Measurements from ENCODE around the gene C12orf57. TPM values are rescaled to one million over a fixed set of nuclear protein-coding genes. Genes with fewer than 3 reads are reported as not detected.

Gene C12orf57
- polyA plus RNA-seq, 1 donor (not counting 4 experiments of a cell fraction or from before 2014, with no cell fraction given), result 137 TPM

DNA sequence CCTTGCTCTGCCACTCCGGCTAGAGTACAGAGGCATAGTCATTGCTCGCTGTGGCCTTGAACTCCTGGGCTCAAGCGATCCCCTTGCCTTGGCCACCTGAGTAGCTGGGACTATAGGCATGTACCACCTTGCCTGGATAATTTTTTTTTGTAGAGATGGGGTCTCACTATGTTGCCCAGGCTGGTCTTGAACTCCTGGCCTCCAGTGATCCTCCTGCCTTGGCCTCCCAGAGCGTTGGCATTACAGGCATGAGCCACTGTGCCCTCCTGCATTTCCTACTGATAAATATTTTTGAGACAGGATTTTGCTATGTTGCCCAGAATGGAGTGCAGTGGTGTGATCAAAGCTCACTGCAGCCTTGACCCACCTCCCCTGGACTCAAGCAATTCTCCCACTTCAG is 36.3 kb downstream of the C12orf57 start:
- DNase-seq (ENCODE audit: low read depth, low spot score) (no peak), FAIRE-seq (no peak)
- Histone ChIP-seq H4K20me1 (ENCODE audit: control insufficient read depth, extremely low read depth, insufficient read depth, low read length) (peaks cover 3% of the 10 kb centered on the region), H3K9ac (ENCODE audit: control insufficient read depth, extremely low read depth, insufficient read depth, low read length) (no peak overlapping the region), H3K79me2 (ENCODE audit: control insufficient read depth, insufficient read depth, low read length) (no peaks in the 10 kb centered on the region), H3K27me3 (ENCODE audit: control insufficient read depth, extremely low read depth, insufficient read depth, low read length) (no peaks in the 10 kb centered on the region), H3K4me3 (ENCODE audit: control insufficient read depth in 2 of 3, extremely low read depth in 1 of 3, insufficient read depth in 2 of 3, low read depth in 1 of 3, low read length in 3 of 3) (no peak overlapping the region), H3K4me1 (ENCODE audit: control insufficient read depth, extremely low read depth, insufficient read depth, low read length) (peaks cover 21% of the 10 kb centered on the region), H3K4me2 (ENCODE audit: control insufficient read depth, extremely low read depth, insufficient read depth, low read depth, low read length) (no peak overlapping the region), H2AFZ (ENCODE audit: control insufficient read depth, low read length) (no peak overlapping the region), H3K9me3 (ENCODE audit: control insufficient read depth, low read depth, low read length) (no peaks in the 10 kb centered on the region), H3K27ac (ENCODE audit: control insufficient read depth, insufficient read depth, low read length) (no peak overlapping the region), H3K9me1 (ENCODE audit: control insufficient read depth, extremely low read depth, insufficient read depth, low read length) (no peaks in the 10 kb centered on the region), H3K36me3 (ENCODE audit: control insufficient read depth in 2 of 2, extremely low read depth in 1 of 2, insufficient read depth in 2 of 2, low read length in 2 of 2) (peaks cover 26 to 55% of the 10 kb centered on the region in 2 experiments)
- dilution Hi-C loops (cut with MboI; ENCODE audit: extremely low pct_ligation_motif_present, low sequenced_read_pairs), result no loop called here
- TF ChIP-seq, protein P1, sequence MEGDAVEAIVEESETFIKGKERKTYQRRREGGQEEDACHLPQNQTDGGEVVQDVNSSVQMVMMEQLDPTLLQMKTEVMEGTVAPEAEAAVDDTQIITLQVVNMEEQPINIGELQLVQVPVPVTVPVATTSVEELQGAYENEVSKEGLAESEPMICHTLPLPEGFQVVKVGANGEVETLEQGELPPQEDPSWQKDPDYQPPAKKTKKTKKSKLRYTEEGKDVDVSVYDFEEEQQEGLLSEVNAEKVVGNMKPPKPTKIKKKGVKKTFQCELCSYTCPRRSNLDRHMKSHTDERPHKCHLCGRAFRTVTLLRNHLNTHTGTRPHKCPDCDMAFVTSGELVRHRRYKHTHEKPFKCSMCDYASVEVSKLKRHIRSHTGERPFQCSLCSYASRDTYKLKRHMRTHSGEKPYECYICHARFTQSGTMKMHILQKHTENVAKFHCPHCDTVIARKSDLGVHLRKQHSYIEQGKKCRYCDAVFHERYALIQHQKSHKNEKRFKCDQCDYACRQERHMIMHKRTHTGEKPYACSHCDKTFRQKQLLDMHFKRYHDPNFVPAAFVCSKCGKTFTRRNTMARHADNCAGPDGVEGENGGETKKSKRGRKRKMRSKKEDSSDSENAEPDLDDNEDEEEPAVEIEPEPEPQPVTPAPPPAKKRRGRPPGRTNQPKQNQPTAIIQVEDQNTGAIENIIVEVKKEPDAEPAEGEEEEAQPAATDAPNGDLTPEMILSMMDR (optimal IDR thresholded peaks at IDR 0.05 in 1 of 3, IDR thresholded peaks at IDR 0.05 in 1 of 3, conservative IDR thresholded peaks at IDR 0.05 in 1 of 3; ENCODE audit: extremely low read depth in 1 of 3, insufficient read depth in 2 of 3, low read length in 3 of 3), result no peak
- no peak for TF ChIP-seq EZH2 (IDR thresholded peaks at IDR 0.05; ENCODE audit: low read length)

DNA sequence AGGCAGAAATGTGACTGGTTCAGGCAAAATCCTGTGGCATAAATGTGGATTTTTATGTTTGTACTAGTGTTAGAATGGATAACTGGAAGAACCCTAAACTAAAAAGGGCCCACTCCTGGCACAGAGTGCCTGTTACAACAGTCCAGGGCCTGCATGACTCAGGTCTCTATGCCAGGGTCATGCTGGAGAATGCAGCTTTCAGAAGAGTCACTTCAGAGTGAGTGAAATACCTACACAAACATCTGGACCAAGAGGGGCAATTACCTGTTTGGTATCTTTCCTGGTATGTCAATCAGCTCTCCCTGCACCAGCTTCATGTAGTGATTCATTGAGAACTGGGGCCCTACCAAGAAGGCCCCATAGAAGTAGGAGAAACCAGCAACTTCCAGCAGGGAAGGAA is 36.9 kb downstream of the C12orf57 start:
- DNase-seq (ENCODE audit: low read depth, low spot score) (no peak), FAIRE-seq (no peak)
- no peak overlapping the region for H3K9ac ChIP-seq (ENCODE audit: control insufficient read depth, extremely low read depth, insufficient read depth, low read length)
- no peaks in the 10 kb centered on the region for H3K27me3 ChIP-seq (ENCODE audit: control insufficient read depth, extremely low read depth, insufficient read depth, low read length)
- H3K4me1 ChIP-seq (ENCODE audit: control insufficient read depth, extremely low read depth, insufficient read depth, low read length), result peaks cover 21% of the 10 kb centered on the region
- dilution Hi-C loops (cut with MboI; ENCODE audit: extremely low pct_ligation_motif_present, low sequenced_read_pairs), result no loop called here
- H3K27ac ChIP-seq (ENCODE audit: control insufficient read depth, insufficient read depth, low read length), result no peak overlapping the region
- no peak for TF ChIP-seq EZH2 (IDR thresholded peaks at IDR 0.05; ENCODE audit: low read length)
- TF ChIP-seq, protein P1 (optimal IDR thresholded peaks at IDR 0.05 in 1 of 3, IDR thresholded peaks at IDR 0.05 in 1 of 3, conservative IDR thresholded peaks at IDR 0.05 in 1 of 3; ENCODE audit: extremely low read depth in 1 of 3, insufficient read depth in 2 of 3, low read length in 3 of 3), result no peak
- H4K20me1 ChIP-seq (ENCODE audit: control insufficient read depth, extremely low read depth, insufficient read depth, low read length), result peaks cover 3% of the 10 kb centered on the region
- H3K4me2 ChIP-seq (ENCODE audit: control insufficient read depth, extremely low read depth, insufficient read depth, low read depth, low read length), result no peak overlapping the region
- H3K9me3 ChIP-seq (ENCODE audit: control insufficient read depth, low read depth, low read length), result no peaks in the 10 kb centered on the region
- H3K79me2 ChIP-seq (ENCODE audit: control insufficient read depth, insufficient read depth, low read length), result no peaks in the 10 kb centered on the region
- peaks cover 20 to 49% of the 10 kb centered on the region in 2 experiments for H3K36me3 ChIP-seq (ENCODE audit: control insufficient read depth in 2 of 2, extremely low read depth in 1 of 2, insufficient read depth in 2 of 2, low read length in 2 of 2)
- H2AFZ ChIP-seq (ENCODE audit: control insufficient read depth, low read length), result no peak overlapping the region
- H3K4me3 ChIP-seq (ENCODE audit: control insufficient read depth in 2 of 3, extremely low read depth in 1 of 3, insufficient read depth in 2 of 3, low read depth in 1 of 3, low read length in 3 of 3), result no peak overlapping the region
- no peaks in the 10 kb centered on the region for H3K9me1 ChIP-seq (ENCODE audit: control insufficient read depth, extremely low read depth, insufficient read depth, low read length)
